Left renal cortex interstitium (tissue), 4 donors: Measurements from ENCODE around the gene DBR1. TPM values are rescaled to one million over a fixed set of nuclear protein-coding genes. Genes with fewer than 3 reads are reported as not detected.
"Not testable (repeated sequence)": the region's sequence is repeated elsewhere in the genome, so short reads cannot be mapped to it uniquely, and the experiment has no call there.

ENCODE experiments used
- DNase-seq, 4 donors: peaks; one replicate each; pipeline ENCODE4 v3.0.0-alpha.2; 2013; ENCODE audit warnings: low read depth in 4 of 4, low spot score in 2 of 4, missing footprints in 1 of 4
- polyA plus RNA-seq, 4 donors: library from polyadenylated mRNA; unstranded; fragments of 120-200 nt; gene quantifications; one replicate each; pipeline ENCODE4 v1.2.1, GENCODE V29; 2013; ENCODE audit not compliant: insufficient read length in 4 of 4

The DBR1 gene
- polyA plus RNA-seq, 4 donors = 17.6 to 23.6 (median 19.8) TPM

DNA sequence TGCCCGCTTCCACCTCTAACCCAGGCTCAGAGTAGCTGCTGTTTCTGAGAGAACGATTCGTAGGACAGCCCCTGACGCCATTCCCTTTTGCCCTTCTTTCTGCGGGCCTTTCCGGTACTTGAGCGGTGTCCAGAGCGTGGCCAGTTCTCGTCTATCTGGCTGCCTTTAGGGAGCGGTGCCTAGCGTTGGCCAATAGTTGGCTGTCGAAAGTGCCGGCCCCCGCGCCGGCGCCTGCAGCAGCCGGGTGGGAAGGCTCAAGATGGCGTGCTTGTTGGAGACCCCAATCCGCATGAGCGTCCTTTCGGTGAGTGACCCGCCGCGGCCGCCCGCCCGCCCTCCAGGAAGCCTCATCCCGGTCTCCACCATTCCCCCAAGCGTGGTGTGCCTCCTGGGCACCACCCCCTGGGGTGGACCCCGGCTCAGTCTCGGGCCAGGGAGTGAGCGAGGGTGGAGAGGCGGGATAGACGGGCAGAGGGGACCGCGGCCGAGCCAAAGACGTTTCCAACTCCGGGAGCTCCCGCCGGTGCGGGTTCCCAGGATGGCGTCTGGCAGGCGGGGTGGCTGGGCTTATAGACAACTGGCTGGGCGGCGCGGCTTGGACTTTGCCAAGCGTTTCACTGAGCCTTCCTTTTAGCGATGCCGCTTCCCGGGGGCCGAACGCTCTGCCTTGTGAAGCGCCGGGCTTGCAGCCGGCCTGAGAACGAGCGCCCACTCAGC lies 12.7 kb upstream of the DBR1 start, which contains the start of gene ARMC8:
ARMC8 (plus strand) TSS at position 6 of the 717 bp plus-strand sequence; CDS start at position 260, 254 bp downstream.
- peak; percentile 29 to 91 (median 88) for DNase-seq

GRCh38 chr3:138186803-138187295 lies 12.1 kb upstream of the DBR1 start:
- peak in 1 of 4 donors; percentile 84 for DNase-seq

- no peak for DNase-seq
Measured at GRCh38 chr3:138186221-138186620, 11.5 kb upstream of the DBR1 start.

- no peak for DNase-seq
Measured at GRCh38 chr3:138184994-138185393, 10.3 kb upstream of the DBR1 start.

DNA sequence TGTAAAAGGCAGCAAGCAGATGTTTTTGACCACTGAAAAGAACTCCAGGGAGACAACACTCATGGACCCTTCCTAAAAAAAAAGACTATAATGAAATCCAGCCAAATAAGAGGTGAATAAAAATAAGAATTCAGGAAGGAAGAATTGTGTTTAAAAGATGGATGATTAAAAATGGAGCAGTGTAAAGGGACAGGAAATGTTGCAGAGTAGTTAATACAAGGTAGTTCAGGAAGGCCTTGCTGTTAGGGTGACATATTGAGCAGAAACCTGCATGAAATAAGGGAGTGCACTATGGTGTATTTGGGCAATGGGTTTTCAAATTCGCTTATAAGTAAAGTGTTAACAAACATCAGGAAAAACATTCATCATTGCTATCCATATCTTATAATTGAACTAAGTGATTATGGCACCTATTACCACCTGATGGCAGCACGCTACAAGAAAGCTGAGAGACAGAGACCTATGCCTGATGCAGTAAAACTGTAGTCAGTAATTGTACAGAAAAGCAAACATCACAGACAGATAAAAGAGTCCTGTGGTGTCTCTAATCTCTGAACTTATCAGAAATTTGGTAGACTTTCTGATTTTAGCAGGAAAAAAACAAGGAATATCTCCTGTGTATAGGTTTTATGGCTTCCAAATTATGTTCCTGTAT lies 5.8 kb upstream of the DBR1 start:
- no peak for DNase-seq

- DNase-seq = no peak
Measured at GRCh38 chr3:138173769-138174420, 826 bp downstream of the DBR1 start.

- no peak for DNase-seq
Measured at GRCh38 chr3:138172625-138173024, 2.1 kb downstream of the DBR1 start.

DNA sequence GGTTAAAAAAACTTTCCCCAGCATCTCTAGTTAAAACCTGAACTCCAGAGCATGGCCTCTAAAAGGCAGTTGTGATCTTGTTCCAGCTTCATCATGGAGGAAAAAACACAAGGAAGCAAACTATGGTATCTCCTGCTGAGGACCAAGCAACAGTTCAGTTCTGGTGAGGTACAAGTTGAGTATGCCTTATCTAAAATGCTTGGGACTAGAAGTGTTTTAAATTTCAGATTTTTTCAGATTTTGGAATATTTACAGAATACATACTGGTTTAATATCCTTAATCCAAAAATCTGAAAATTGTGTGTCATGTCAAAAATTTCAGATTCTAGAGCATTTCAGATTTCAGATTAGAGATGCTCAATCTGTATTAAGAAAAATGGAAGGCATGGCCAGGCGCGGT lies 9.7 kb downstream of the DBR1 start:
- DNase-seq = no peak

DNA sequence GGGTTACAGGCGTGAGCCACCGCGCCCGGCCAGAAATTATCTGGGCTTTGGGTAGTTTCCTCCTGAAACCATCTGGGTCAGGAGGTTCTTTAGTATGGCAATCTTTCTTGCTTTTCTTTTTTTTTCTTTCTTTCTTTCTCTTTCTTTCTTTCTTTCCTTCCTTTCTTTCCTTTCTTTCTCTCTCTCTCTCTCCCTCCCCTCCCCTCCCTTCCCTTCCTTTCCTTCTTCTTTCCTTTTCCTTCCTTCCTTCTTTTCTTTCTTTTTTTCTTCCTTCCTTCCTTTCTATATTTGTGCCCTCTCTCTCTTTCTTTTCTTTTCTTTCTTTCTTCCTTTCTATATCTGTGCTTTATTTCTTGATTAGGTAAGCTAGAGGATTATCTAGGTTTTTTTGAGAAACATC lies 17.0 kb downstream of the DBR1 start:
- no peak for DNase-seq

DNA sequence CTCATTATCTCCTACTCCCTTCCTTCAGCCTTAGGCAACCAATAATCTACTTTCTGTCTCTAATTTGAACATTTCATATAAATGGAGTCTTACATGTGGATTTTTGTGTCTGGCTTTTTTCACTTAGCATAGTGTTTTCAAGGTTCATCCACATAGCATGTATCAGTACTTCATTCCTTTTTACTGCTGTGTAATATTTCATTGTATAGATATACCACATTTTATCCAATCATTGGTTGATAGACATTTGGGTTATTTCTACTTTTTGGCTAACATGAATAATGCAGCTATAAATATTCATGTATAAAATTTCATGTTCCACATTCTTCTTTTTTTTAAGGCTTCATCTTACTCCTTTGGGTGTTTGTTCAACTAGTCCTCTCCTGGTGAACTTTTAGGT lies 20.2 kb downstream of the DBR1 start:
- DNase-seq = no peak

DNA sequence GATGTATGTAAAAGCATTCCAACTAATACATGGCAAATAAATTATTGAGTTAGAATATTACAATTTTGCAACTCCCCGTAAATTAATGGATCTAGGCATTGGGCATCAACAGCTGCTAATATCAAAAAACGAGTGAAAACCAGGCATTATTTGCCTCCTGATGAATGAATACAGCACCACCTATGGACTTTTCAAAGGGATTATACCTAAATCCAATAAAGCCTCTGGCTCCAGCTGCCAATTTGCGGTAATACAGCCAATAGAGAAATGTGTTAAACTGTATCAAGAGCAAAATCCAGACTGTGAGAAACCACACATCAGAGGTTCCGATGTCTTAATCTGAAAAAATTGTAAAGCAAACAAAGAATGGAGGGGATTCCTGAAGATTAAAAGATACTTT lies 26.2 kb downstream of the DBR1 start:
- DNase-seq = no peak

- not testable (repeated sequence) for DNase-seq
Measured at GRCh38 chr3:138142181-138142580, 32.5 kb downstream of the DBR1 start.

- no peak for DNase-seq
Measured at GRCh38 chr3:138140940-138141339, 33.8 kb downstream of the DBR1 start.

- DNase-seq = no peak
Measured at GRCh38 chr3:138139691-138140090, 35.0 kb downstream of the DBR1 start.

DNA sequence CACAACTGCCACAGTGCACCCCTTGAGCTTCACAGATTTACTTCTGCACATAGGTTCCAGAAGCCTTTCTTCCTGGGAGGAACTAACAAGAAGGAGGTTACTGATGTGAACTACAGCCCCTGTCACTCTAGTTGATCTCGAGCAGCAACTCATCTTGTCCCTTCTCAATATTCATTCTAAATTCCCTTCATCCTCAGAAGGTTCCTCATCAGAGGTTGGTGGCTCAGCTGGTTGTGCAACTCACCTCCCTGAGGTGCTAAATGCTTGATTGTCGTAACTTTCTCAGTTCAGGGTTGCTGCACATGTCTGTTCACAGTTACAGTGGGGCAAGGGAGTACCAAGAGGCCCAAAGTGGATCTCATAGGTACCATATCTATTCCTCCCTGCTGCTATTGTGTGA lies 36.9 kb downstream of the DBR1 start:
- no peak for DNase-seq

DNA sequence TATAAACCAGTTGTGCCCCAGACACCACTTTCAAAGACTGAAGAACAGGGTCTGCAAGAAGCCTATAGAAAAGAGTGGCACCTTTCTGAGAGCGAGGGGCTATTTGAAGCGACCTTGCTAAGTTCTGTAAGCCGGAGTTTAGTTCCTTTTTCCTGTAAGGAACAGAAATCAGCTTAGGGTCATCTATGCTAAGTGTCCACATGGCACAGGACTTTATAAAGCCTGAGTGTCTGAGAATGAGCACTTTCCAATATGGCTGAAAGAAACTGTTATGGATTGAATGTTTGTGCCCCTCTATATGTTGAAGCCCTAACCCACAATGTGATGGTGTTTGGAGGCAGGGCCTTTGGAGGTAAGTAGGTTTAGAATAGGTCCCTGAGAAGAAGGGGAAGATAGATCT lies 38.5 kb downstream of the DBR1 start:
- no peak for DNase-seq

DNA sequence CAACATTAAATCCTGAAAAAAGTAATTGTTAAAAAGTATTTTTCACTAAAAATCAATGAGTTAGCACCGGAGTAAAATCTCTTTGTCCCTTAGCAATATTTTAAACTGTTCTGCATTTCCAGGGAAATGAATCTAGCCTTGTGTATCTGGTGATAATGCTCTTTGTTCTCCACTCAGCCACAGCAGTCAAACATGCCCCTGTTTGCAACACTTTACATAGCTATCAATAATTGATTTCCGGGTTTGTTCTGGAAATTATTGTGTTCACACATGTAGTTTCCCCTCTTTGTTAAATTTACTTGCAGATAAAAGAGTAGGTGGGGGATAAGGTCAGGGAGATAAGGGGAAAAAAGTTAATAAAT lies 38.9 kb downstream of the DBR1 start:
- no peak for DNase-seq

DNA sequence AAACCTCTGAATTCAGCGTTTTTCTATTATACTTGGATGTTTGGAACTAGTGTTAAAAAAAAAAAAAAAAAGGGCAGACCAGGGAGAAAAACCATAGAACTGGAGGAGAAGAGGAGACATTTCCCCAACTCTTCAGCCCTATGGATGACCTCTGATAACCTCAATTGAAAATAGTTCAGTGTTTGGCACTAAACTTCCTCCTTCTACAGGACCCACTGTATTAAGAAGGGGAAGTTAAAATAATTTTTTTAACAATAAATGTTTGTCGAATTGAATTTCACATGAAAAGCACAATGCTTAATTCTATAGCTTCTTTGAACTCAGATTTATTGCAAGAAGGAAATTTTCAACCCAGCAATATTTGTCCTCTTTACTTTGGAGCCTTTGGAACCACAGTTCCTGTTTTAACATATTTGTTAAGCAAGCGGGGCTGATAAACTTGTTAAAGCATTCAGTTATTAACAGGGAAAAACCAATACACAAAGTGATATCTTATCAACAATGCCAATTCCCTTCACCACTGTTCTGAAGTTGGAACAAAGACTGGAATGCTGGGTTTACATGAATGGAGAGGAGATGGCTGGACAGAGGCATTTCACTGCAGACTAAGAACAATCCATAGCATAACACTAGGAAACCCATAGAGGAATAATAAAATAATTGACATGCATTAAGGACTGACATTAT lies 39.4 kb downstream of the DBR1 start:
- no peak for DNase-seq

GRCh38 chr3:138132239-138132638 lies 42.5 kb downstream of the DBR1 start, which contains the start of gene A4GNT:
Gene A4GNT (minus strand): TSS chr3:138132390. CDS start chr3:138131256, 1,134 bp downstream.
- DNase-seq = no peak

- no peak for DNase-seq
Measured at GRCh38 chr3:138127636-138128365, 46.9 kb downstream of the DBR1 start.
